Ascending aorta (tissue), 2 donors: Measurements from ENCODE around the gene POPDC2. TPM values are rescaled to one million over a fixed set of nuclear protein-coding genes. Genes with fewer than 3 reads are reported as not detected.
A peak's percentile ranks its signal among the peaks of the same experiment; 100 is the strongest.
"Not testable (repeated sequence)": the region's sequence is repeated elsewhere in the genome, so short reads cannot be mapped to it uniquely, and the experiment has no call there.

ENCODE experiments used
- DNase-seq, 2 donors: peaks; one replicate each; pipeline ENCODE4 v3.0.0-alpha.2; 2019; ENCODE audit warnings: low spot score in 2 of 2
- H3K27ac ChIP-seq, 2 donors: fragments of 200-600 bp; sonication (generic); one replicate each; pipeline ENCODE4 v1.5.1; 2016 to 2017; ENCODE audit warnings: mild to moderate bottlenecking in 1 of 2
- H3K27me3 ChIP-seq: fragments of 200-600 bp; sonication (generic); one replicate; pipeline ENCODE4 v1.5.1; 2017
- H3K36me3 ChIP-seq, 2 donors: fragments of 200-600 bp; sonication (generic); one replicate each; pipeline ENCODE4 v1.5.1; 2016
- H3K4me1 ChIP-seq, 2 donors: fragments of 200-600 bp; sonication (generic); one replicate each; pipeline ENCODE4 v1.5.1; 2016 to 2017; ENCODE audit warnings: mild to moderate bottlenecking in 1 of 2
- H3K4me3 ChIP-seq, 2 donors: fragments of 200-600 bp; sonication (generic); one replicate each; pipeline ENCODE4 v1.5.1; 2016 to 2017; ENCODE audit warnings: mild to moderate bottlenecking in 1 of 2
- H3K9me3 ChIP-seq, 2 donors: fragments of 200-600 bp; sonication (generic); one replicate each; pipeline ENCODE4 v1.5.1; 2016
- CTCF ChIP-seq, 3 experiments: fragments of 200-600 bp in 2 of 3; fragments of 450-650 bp in 1 of 3; sonication (generic) in 2 of 3; IDR thresholded peaks; one replicate each; pipeline ENCODE4 v1.5.1; 2016 to 2019; ENCODE audit warnings: antibody characterized with exemption in 3 of 3, mild to moderate bottlenecking in 1 of 3, moderate library complexity in 1 of 3
- intact Hi-C: fragments of 100-400 bp; cut with DNase I; formaldehyde crosslinking; loops from one replicate; pipeline ENCODE4 v1.15.1; 2023
- total RNA-seq: library from RNA; depleted of rRNA; stranded (reverse); fragments of >200 nt; gene quantifications from one replicate; pipeline ENCODE4 v1.1.0, GENCODE V29; 2016

POPDC2 gene
- total RNA-seq, 1 donor from 2014 or later: 4.7 TPM

GRCh38 chr3:119599558-119600174 lies 60.7 kb downstream of the POPDC2 start:
- intact Hi-C loops: no loop called here
- Histone ChIP-seq H3K27me3 (no peaks in the 10 kb centered on the region), H3K4me3 (no peak overlapping the region), H3K27ac (no peak overlapping the region), H3K36me3 (no peaks in the 10 kb centered on the region), H3K4me1 (no peaks in the 10 kb centered on the region), H3K9me3 (no peaks in the 10 kb centered on the region)
- no peak for DNase-seq
- TF ChIP-seq CTCF (IDR thresholded peaks at IDR 0.05): no peak

GRCh38 chr3:119598410-119599098 lies 61.8 kb downstream of the POPDC2 start:
- TF ChIP-seq CTCF (IDR thresholded peaks at IDR 0.05): no peak
- no peaks in the 10 kb centered on the region for H3K4me1 ChIP-seq
- H3K4me3 ChIP-seq: no peak overlapping the region
- H3K27me3 ChIP-seq: no peaks in the 10 kb centered on the region
- no peaks in the 10 kb centered on the region for H3K9me3 ChIP-seq
- no peaks in the 10 kb centered on the region for H3K36me3 ChIP-seq
- no peak for DNase-seq
- no peak overlapping the region for H3K27ac ChIP-seq
- intact Hi-C loops: no loop called here

- no peak within 1 kb of the TSS for H3K27ac ChIP-seq
- no peak within 1 kb of the TSS for H3K4me3 ChIP-seq
- no peaks in the 10 kb centered on the region for H3K27me3 ChIP-seq
- no peaks in the 10 kb centered on the region for H3K9me3 ChIP-seq
- intact Hi-C loops: no loop called here
- no peaks in the 10 kb centered on the region for H3K4me1 ChIP-seq
- DNase-seq: no peak
- TF ChIP-seq CTCF (IDR thresholded peaks at IDR 0.05): no peak
- H3K36me3 ChIP-seq: no peaks in the 10 kb centered on the region
These were observed 62.7 kb downstream of the POPDC2 start, which contains the start of gene PLA1A for GRCh38 chr3:119597548-119598288. PLA1A (plus strand) TSS chr3:119597885; CDS start chr3:119597914, 29 bp downstream.

DNA sequence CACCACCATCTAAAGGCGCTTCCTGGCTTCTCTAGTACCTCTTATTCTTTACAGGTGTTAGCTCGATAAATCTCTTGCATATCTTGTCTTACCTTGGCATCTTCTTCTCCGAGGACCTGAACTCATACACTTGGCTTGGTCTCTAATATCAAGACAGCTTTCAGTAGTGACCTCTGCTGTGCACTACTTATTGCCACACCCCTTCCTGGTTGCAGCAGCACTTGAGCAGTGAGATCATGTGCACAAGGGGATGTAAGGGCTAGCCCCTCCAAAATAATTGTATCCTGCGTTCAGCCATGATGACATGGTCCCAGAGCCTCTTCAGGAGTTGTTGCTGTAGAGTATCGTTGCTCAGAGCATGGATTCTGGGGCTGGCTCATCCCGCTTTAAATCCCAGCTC lies 64.0 kb downstream of the POPDC2 start:
- H3K9me3 ChIP-seq: no peaks in the 10 kb centered on the region
- no peak for DNase-seq
- no peaks in the 10 kb centered on the region for H3K4me1 ChIP-seq
- no peaks in the 10 kb centered on the region for H3K27me3 ChIP-seq
- no peak for TF ChIP-seq CTCF (IDR thresholded peaks at IDR 0.05)
- H3K27ac ChIP-seq: no peak overlapping the region
- intact Hi-C loops: no loop called here
- no peak overlapping the region for H3K4me3 ChIP-seq
- H3K36me3 ChIP-seq: no peaks in the 10 kb centered on the region

DNA sequence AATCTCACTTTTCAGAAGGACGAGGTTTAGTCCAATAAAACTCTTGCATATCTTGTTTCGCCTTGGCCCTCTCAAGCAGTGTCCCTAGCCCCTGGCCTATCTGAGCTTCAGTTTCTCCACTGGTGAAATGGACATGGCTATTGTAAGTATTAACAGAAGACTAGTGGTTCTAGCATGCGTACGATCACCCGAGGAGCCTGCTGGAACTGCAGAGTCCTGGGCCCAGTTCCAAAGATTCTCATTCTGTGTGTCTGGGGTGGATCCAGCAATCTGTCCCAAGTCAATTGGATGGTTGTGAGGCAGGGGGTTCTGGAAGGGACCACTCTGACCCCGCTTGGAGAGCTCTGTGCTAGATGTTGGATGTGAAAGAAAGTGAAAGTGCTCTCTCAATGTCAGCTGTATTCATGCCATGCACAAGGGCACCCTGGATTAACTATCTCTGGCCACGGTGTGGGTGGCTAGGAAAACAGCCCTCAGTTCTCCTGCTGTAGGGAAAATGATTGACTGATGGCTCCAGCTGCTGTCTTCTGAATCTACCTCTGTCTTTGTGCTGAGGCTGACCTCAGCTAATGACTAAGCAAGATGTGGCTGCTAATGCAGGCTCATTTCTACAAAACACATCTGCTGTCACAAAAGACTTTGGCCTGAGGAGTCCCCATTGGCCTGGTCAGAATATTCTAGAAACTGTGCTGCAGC lies 64.6 kb downstream of the POPDC2 start:
- DNase-seq: no peak
- intact Hi-C loops: no loop called here
- Histone ChIP-seq H3K36me3 (no peaks in the 10 kb centered on the region), H3K27ac (no peak overlapping the region), H3K4me3 (peak overlapping the region in 1 of 2 donors; percentile 42), H3K9me3 (no peaks in the 10 kb centered on the region), H3K27me3 (no peaks in the 10 kb centered on the region), H3K4me1 (no peaks in the 10 kb centered on the region)
- no peak for TF ChIP-seq CTCF (IDR thresholded peaks at IDR 0.05)

- H3K36me3 ChIP-seq, H3K27me3 ChIP-seq, H3K9me3 ChIP-seq, H3K27ac ChIP-seq, H3K4me1 ChIP-seq, intact Hi-C loops, H3K4me3 ChIP-seq, DNase-seq: not testable (repeated sequence)
These were observed 65.5 kb downstream of the POPDC2 start for GRCh38 chr3:119594929-119595328.
